ES-I3 (cell line): ENCODE results near the gene C3.
A peak's percentile ranks its signal among the peaks of the same experiment; 100 is the strongest.
"Not testable (repeated sequence)": the region's sequence is repeated elsewhere in the genome, so short reads cannot be mapped to it uniquely, and the experiment has no call there.

Experiments
- H3K36me3 ChIP-seq: 2 replicates; pipeline ENCODE4 v1.6.1; 2013; ENCODE audit warnings: mild to moderate bottlenecking, low read length, control low read depth, moderate library complexity; ENCODE audit not compliant: insufficient read depth
- H3K4me1 ChIP-seq: 2 replicates; pipeline ENCODE4 v1.6.1; 2013; ENCODE audit warnings: mild to moderate bottlenecking, control low read depth, low read length; ENCODE audit not compliant: insufficient read depth
- H3K9ac ChIP-seq: 2 replicates; pipeline ENCODE4 v1.6.1; 2013; ENCODE audit warnings: low read depth, mild to moderate bottlenecking, low read length, moderate library complexity
- H3K9me3 ChIP-seq: 2 replicates; pipeline ENCODE4 v1.6.1; 2013; ENCODE audit warnings: mild to moderate bottlenecking, low read length, moderate library complexity; ENCODE audit not compliant: control insufficient read depth, insufficient read depth

Gene C3

DNA sequence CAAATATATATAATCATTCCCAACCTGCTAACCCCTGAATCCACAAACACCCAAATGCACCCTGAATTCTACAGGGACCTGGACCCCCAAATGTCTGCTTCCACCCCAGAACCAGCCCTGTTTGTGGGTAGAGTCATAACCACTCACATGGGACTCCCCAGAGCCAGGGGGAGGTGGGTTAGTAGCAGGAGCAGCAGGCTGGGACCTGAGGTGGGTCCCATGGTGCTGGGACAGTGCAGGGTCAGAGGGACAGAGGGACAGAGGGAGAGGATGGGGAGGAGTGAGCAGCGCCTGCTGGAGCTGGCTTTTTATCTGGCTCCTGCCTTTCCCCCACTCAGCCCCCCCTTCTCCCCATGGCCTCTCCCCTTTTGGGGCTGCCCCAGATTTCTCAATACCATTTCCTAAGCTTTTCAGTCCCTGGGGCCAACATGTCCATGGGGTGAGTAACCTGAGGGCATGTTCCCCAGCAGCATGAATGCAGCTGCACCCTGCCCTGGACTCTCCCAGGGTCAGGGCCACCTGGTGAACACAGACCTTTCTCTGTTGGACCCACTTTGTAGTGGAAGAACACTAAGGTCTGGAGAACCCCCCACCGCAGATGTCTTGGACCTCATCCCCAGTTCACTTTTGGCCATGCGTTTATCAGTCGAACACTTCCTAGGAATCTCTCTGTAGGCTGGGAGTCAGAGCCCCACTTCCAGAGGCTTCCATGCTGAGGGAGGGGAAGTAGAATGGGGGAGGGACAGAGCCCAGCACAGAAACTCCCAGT, at the start of gene C3:
C3 (minus strand) TSS at position 282 of the 769 bp plus-strand sequence; CDS start at position 221, 61 bp downstream.
- Histone ChIP-seq H3K36me3 (no peaks in the 10 kb centered on the region), H3K9me3 (no peaks in the 10 kb centered on the region), H3K9ac (no peak within 1 kb of the TSS), H3K4me1 (peaks cover 26% of the 10 kb centered on the region)

DNA sequence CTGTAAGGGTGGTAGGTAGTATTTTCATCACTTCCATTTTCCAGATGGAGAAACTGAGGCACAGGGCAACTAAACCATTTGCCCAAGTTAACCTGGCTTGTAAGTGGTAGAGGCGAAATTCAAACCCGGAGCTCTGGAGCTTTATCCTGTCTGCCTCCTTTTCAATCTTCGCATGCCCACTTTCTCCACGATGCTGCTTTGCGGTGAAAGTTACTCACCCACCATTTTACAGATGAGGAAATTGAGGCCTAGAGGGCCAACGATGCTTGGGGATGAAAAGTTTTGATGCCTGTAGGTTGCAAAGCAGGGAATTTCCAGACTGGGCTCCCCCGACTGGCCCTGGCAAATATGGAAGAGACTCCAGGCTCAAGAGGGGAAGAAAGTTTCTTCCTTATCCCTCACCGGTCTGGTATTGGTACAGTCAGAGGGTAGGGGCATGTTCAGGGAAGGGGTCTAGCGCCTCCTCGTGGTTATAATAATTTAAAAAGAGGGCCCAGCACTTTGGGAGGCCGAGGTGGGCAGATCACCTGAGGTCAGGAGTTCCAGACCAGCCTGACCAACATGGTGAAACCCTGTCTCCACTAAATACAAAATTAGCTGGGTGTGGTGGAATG, 48.7 kb upstream of the C3 start:
- peaks cover 10% of the 10 kb centered on the region; the same call in 1 of the 2 replicates for H3K4me1 ChIP-seq

GRCh38 chr19:6768236-6768785, 47.9 kb upstream of the C3 start:
- Histone ChIP-seq H3K4me1 (peaks cover 7% of the 10 kb centered on the region; the same call in 1 of the 2 replicates), H3K36me3 (peaks cover 4% of the 10 kb centered on the region; the same call in 1 of the 2 replicates), H3K9me3 (no peaks in the 10 kb centered on the region), H3K9ac (peak overlapping the region; percentile 91; the same call in 1 of the 2 replicates)

More for the DNA sequence above, 48.7 kb upstream of the C3 start:
- no peaks in the 10 kb centered on the region for H3K36me3 ChIP-seq
- no peaks in the 10 kb centered on the region for H3K9me3 ChIP-seq
- no peak overlapping the region for H3K9ac ChIP-seq

DNA sequence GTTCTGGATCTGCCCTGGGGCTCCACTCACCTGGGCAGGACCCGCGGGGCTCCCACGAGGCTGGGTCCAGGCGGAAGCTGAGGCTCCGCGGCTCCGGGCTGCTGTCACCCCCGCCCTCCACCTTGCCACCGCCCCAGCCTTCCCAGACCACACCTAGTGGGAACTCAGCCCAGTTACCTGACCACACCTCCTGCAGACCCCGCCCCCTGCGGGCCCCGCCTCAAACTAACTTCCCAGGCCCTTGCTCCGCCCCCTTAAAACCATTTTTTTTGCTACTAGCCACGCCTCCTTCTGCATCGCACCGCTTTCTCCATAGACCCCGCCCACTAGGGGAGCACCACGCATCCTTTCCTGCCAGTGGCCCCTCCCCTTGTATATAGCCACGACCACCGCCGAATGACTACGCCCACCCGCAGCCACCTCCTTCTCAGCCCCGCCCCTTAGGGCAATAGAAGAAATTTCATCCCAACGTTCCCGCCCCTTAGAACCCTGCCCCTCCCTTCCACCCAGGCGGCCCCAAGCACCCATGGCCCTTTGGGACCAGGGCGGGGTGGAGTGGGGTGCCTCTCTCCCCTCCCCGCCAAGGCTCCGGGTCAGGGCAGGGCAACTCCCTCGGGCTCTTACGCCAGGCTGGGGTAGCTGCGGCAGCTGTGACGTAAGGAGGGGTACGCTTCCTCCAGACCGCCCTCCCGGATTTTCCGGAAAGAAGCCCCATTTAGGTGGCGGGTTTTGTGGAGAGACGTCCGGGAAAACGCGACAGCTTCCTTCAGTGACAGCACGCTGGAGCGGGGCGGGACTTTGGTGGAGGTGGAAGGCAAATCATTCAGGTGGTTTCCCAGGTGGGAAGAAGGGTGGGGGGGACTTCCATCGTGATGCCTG, 47.1 kb upstream of the C3 start, which contains the start of gene SH2D3A:
SH2D3A (minus strand) TSS at position 79 of the 879 bp plus-strand sequence. CDS start 3,687 bp downstream, outside the sequence.
- peak within 1 kb of the TSS; percentile 91 for H3K9ac ChIP-seq
- peaks cover 9% of the 10 kb centered on the region; the same call in 1 of the 2 replicates for H3K36me3 ChIP-seq
- H3K4me1 ChIP-seq: peaks cover 3% of the 10 kb centered on the region; the same call in 1 of the 2 replicates
- no peaks in the 10 kb centered on the region for H3K9me3 ChIP-seq

GRCh38 chr19:6767081-6767356, 46.6 kb upstream of the C3 start:
- Histone ChIP-seq H3K4me1 (peaks cover 3% of the 10 kb centered on the region; the same call in 1 of the 2 replicates), H3K9ac (peak overlapping the region; percentile 91), H3K9me3 (no peaks in the 10 kb centered on the region), H3K36me3 (peaks cover 11% of the 10 kb centered on the region; the same call in 1 of the 2 replicates)

DNA sequence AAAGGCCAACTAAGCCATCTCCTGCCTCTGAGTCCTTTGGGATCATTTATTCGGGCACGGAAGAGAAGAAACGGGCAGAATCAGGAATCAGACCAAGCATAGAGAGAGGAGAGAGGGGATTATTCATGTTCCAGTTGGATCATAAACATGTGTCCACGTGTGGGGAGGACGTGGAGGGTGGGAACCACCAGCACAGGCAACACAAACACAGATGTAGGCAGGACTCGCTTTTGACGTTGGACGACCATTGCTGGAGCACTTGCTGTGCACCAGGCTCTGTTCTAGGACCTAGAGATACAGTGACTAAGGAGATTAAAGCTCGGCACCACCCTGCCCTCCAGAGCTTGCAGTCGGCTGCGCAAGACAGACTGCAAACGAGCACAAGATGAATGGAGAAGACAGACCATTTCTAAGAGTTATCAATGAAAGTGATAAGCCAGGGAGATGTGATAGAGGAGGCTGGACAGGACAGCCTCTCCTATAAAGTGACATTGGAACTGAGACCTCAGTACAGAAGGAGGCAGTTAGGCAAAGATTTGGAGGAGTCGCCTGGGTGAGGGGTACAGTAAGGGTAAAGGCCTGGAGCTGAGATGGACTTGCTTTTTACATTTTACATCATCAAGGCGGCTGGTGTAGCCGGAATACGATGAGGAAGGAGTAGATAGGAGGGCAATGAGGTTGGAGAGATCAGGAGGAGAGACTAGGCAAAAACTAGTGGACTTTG, 46.1 kb upstream of the C3 start:
- Histone ChIP-seq H3K9me3 (no peaks in the 10 kb centered on the region), H3K36me3 (peaks cover 11% of the 10 kb centered on the region; the same call in 1 of the 2 replicates), H3K9ac (peak overlapping the region; percentile 91), H3K4me1 (peaks cover 3% of the 10 kb centered on the region; the same call in 1 of the 2 replicates)

DNA sequence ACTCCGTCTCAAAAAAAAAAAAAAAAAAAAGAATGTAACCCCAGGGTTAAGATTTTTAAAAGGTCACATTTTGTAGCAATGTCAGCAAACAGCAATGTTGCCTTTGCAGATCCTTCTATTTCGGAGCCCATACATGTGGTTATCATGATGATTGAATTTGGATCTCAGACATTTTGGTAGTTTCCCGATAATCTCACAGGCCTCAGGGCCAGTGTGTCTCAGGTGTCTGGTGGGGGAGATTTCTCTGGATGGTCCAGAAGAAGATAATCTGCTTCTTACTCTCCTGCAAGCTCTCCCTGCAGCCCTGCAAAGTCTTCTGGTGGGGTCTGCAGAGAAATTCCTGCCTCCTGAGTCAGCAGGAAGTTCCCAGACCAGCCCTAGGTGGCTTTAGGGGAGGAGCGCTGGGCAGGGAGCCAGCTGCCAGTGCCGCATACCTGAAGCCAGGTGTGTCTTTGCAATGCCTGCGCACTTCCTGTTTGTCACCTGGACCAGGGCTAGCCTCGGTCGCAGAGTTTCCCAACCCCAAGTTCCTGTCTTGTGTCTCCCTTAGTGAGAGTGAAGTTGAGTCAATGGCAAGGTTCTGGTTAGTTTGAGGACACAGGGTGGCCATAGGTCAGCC, 45.4 kb upstream of the C3 start:
- Histone ChIP-seq H3K4me1 (peaks cover 3% of the 10 kb centered on the region; the same call in 1 of the 2 replicates), H3K9ac (peak overlapping the region; percentile 91), H3K9me3 (no peaks in the 10 kb centered on the region), H3K36me3 (peaks cover 11% of the 10 kb centered on the region; the same call in 1 of the 2 replicates)

- peaks cover 20% of the 10 kb centered on the region; the same call in 1 of the 2 replicates for H3K36me3 ChIP-seq
- H3K9me3 ChIP-seq, H3K4me1 ChIP-seq, H3K9ac ChIP-seq: not testable (repeated sequence)
Measured at GRCh38 chr19:6762253-6762797, 41.9 kb upstream of the C3 start.

DNA sequence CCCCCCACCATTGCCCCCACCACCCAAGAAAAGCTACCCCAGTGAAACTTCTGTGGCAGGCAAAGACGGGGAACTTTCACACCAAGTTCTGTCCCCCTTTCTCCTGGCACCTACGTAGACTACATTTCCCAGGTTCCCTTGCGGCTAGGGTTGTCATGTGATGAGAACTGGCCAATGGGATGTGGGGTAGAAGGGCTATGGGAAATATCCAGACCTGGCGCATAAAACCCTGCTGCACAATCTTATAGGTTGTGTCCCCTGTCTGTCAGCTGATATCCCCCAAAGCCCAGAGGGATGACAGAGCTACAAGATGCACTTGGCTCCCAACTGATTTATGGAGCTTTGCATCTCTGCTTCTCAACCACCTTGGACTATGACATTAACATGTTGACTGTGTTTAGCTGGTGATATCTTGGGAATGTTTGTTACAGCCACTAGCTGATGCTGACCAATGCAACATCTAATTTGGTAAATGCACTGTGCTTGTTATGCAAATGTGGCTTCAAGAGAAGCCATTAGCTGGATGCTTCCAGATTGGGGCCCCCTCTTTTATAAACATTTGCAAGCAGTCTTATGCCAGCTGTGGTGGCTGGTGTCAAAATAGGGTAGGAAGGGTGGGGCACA, 40.7 kb upstream of the C3 start:
- H3K36me3 ChIP-seq: peaks cover 20% of the 10 kb centered on the region; the same call in 1 of the 2 replicates

DNA sequence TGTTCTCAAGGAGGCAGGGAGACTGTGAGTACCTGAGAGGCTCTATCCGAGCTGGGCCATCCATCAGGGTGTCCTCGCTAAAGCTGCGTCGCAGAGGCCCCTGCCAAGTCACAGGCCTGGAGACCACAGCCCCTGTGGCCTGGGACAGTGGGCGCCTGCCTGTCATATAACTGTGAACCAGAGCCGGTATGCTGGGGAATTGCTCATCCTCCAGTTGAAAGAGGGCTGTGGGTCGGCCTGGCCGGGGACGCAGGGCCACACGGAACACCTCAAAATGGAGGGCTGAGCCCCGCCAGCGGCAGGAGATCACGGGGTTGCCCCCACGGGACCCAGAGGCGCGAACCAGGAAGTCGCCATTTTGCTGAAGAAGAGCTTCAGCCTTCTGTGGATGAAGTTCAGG, 40.2 kb upstream of the C3 start:
- Histone ChIP-seq H3K9me3 (no peaks in the 10 kb centered on the region), H3K9ac (no peak overlapping the region), H3K36me3 (peaks cover 20% of the 10 kb centered on the region; the same call in 1 of the 2 replicates), H3K4me1 (0 out of 2 replicates have a peak, but pooled peaks cover 3% of the 10 kb centered on the region)

More for the DNA sequence above, 40.7 kb upstream of the C3 start:
- Histone ChIP-seq H3K4me1 (peaks cover 3% of the 10 kb centered on the region; the same call in 1 of the 2 replicates), H3K9ac (no peak overlapping the region), H3K9me3 (no peaks in the 10 kb centered on the region)

- H3K9me3 ChIP-seq: no peaks in the 10 kb centered on the region
- H3K36me3 ChIP-seq: peaks cover 12% of the 10 kb centered on the region
- no peak overlapping the region for H3K9ac ChIP-seq
- H3K4me1 ChIP-seq: peaks cover 7% of the 10 kb centered on the region; the same call in 1 of the 2 replicates
Measured at GRCh38 chr19:6754653-6755463, 34.4 kb upstream of the C3 start.

- H3K9me3 ChIP-seq: no peaks in the 10 kb centered on the region
- peaks cover 7% of the 10 kb centered on the region; the same call in 1 of the 2 replicates for H3K4me1 ChIP-seq
- no peak overlapping the region for H3K9ac ChIP-seq
- peaks cover 10% of the 10 kb centered on the region for H3K36me3 ChIP-seq
Measured at GRCh38 chr19:6754136-6754535, 33.7 kb upstream of the C3 start.
